K562 (cell line): ENCODE results near the gene GRM5. TPM values are rescaled to one million over a fixed set of nuclear protein-coding genes. Genes with fewer than 3 reads are reported as not detected.
A peak's percentile ranks its signal among the peaks of the same experiment; 100 is the strongest.

Source experiments
- ATF1 ChIP-seq, 2 experiments: fragments of 450-650 bp in 1 of 2; IDR thresholded peaks; 2 replicates each; pipeline ENCODE4 v1.6.1; 2016; ENCODE audit warnings: missing compliant biosample characterization in 1 of 2, missing genetic modification characterization in 1 of 2
- BRCA1 ChIP-seq, 2 experiments: fragments of 450-650 bp in 1 of 2; sonication (generic) in 1 of 2; formaldehyde crosslinking in 1 of 2; IDR thresholded peaks; 2 replicates each; pipeline versions ENCODE4 v1.5.0 to v1.6.1; 2017 to 2020; ENCODE audit warnings: mild to moderate bottlenecking in 1 of 2, missing genetic modification reagents in 1 of 2
- C11orf30 ChIP-seq: fragments of 450-650 bp; IDR thresholded peaks from 2 replicates; pipeline ENCODE4 v1.6.1; 2016; ENCODE audit warnings: low read depth, mild to moderate bottlenecking
- DPF2 ChIP-seq: fragments of 450-650 bp; IDR thresholded peaks from 2 replicates; pipeline ENCODE4 v1.6.1; 2016
- MEIS2 ChIP-seq: fragments of 450-650 bp; IDR thresholded peaks from 2 replicates; pipeline ENCODE4 v1.6.1; 2014; ENCODE audit warnings: mild to moderate bottlenecking; ENCODE audit not compliant: partially characterized antibody
- MYC ChIP-seq, 2 experiments: fragments of 250-450 bp in 1 of 2; sonication (Bioruptor Pico) in 1 of 2; IDR thresholded peaks; 2 replicates each; pipeline versions ENCODE4 v1.5.1 to v1.6.1; 2012 to 2021; ENCODE audit warnings: low read depth in 2 of 2, borderline replicate concordance in 1 of 2, improper control_type of control experiment in 1 of 2, low read length in 1 of 2, mild to moderate bottlenecking in 1 of 2, moderate library complexity in 1 of 2
- NR1H2 ChIP-seq: sonication (generic); formaldehyde crosslinking; IDR thresholded peaks from 2 replicates; pipeline ENCODE4 v1.4.0; 2020; ENCODE audit warnings: mild to moderate bottlenecking, missing genetic modification reagents
- RCOR1 ChIP-seq, 2 experiments: IDR thresholded peaks; 2 replicates each; pipeline ENCODE4 v1.6.1; 2012; ENCODE audit warnings: low read depth in 2 of 2, low read length in 2 of 2, borderline replicate concordance in 1 of 2, improper control_type of control experiment in 1 of 2
- SMARCA4 ChIP-seq: fragments of 450-650 bp; IDR thresholded peaks from 2 replicates; pipeline ENCODE4 v1.6.1; 2016
- SMC3 ChIP-seq: conservative IDR thresholded peaks from 2 replicates; pipeline ENCODE4 v1.6.1; 2011; ENCODE audit warnings: low read depth, low read length, improper control_type of control experiment; ENCODE audit not compliant: insufficient read depth
- TEAD1 ChIP-seq, 2 experiments: fragments of 450-650 bp in 1 of 2; sonication (generic) in 1 of 2; formaldehyde crosslinking; IDR thresholded peaks; 2 replicates each; pipeline versions ENCODE4 v1.4.0 to v1.8.0; 2020 to 2022; ENCODE audit warnings: mild to moderate bottlenecking in 2 of 2, missing genetic modification reagents in 1 of 2
- TEAD4 ChIP-seq, 2 experiments: sonication (generic) in 1 of 2; formaldehyde crosslinking in 1 of 2; IDR thresholded peaks; 2 replicates each; pipeline versions ENCODE4 v1.6.1 to v1.8.0; 2012 to 2022; ENCODE audit warnings: borderline replicate concordance in 1 of 2, inconsistent platforms in 1 of 2, low read length in 1 of 2, mild to moderate bottlenecking in 1 of 2, missing genetic modification reagents in 1 of 2
- ZC3H8 ChIP-seq: fragments of 450-650 bp; IDR thresholded peaks from 2 replicates; pipeline ENCODE4 v1.6.1; 2017
- ZNF212 ChIP-seq: fragments of 450-650 bp; formaldehyde crosslinking; IDR thresholded peaks from 2 replicates; pipeline ENCODE4 v1.4.0; 2020; ENCODE audit warnings: mild to moderate bottlenecking
- ZNF561 ChIP-seq: fragments of 450-650 bp; formaldehyde crosslinking; conservative IDR thresholded peaks from 2 replicates; pipeline ENCODE4 v1.4.0; 2020; ENCODE audit warnings: mild to moderate bottlenecking, moderate library complexity
- ZNF764 ChIP-seq: fragments of 250-450 bp; sonication (Bioruptor Pico); IDR thresholded peaks from 2 replicates; pipeline ENCODE4 v1.4.0; 2020; ENCODE audit warnings: low read depth, mild to moderate bottlenecking, moderate library complexity
- polyA plus RNA-seq, 8 experiments: library from polyadenylated mRNA; depleted of rRNA in 4 of 8; stranded (reverse) in 5 of 8; unstranded in 3 of 8; fragments of >200 nt; fragmentation: Nextera tagmentation in 2 of 8; fragmentation: Illumina TruSeq in 1 of 8; extraction: Ambion mirVana in 2 of 8; extraction: Trizol in 1 of 8; gene quantifications; 2 replicates each; pipeline versions ENCODE4 v1.2.1 to v1.2.3, GENCODE V29; 2011 to 2014; ENCODE audit warnings: inconsistent platforms in 1 of 8, missing spikeins in 1 of 8
- total RNA-seq, 7 experiments: library from RNA; depleted of rRNA in 6 of 7; stranded (reverse); fragments of >200 nt in 6 of 7; fragmentation: Illumina TruSeq in 2 of 7; extraction: Trizol in 2 of 7; gene quantifications; 2 replicates each; pipeline versions ENCODE4 v1.2.1 to v1.2.3, GENCODE V29; 2011 to 2021; ENCODE audit warnings: low replicate concordance in 1 of 7
- TF ChIP-seq, protein P1 (sequence below): sonication (generic); formaldehyde crosslinking; IDR thresholded peaks from 2 replicates; pipeline ENCODE4 v1.8.0; 2022; ENCODE audit warnings: missing genetic modification reagents, mild to moderate bottlenecking, moderate library complexity, borderline replicate concordance
- TF ChIP-seq, protein P2 (sequence below): fragments of 450-650 bp; formaldehyde crosslinking; IDR thresholded peaks from 2 replicates; pipeline ENCODE4 v1.4.0; 2020; ENCODE audit warnings: mild to moderate bottlenecking, moderate library complexity
- TF ChIP-seq, protein P3 (sequence below): sonication (generic); formaldehyde crosslinking; IDR thresholded peaks from 2 replicates; pipeline ENCODE4 v1.8.0; 2022; ENCODE audit warnings: mild to moderate bottlenecking, missing genetic modification reagents

Gene GRM5
- total and polyA plus RNA-seq, 9 of the 15 experiments (the other 6 are each of a cell fraction or from before 2014, with no cell fraction given), result not detected

DNA sequence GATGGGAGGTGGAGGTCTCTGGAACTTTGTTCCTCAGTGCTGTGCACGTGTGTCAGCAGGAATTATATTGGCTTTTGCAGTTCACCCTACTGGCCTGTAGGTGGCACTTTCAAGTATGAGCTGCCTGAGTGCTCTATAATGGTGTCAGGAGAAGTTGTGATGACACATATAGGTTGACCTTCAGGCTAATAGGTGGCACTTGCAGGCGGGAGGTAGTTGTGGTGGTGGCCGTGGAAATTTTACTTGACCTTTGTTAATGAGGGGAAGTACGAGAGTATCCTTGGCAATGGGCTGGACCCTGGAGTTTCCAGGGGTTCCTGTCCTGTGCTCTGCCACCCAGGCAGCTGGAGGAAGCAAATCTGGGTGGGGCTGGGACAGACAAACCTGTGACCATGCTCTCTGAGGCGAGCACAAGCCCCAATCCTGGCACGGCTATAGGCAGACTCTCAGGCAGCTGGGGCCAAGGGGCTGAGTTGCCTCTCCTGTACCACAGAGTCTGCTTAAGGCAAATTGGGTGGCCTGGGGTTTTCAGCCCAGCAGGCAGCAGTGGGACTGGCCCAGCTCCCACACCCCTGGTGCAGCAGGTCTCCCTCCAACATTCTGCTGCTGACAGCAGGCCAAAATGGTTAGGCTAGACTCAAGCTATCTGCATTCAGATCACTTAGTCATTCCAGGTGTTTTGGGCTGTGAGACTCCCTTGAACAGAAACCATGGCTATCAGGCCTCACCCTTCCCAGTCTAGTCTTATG lies 580.7 kb downstream of the GRM5 start (continued):
- TF ChIP-seq, protein P1, sequence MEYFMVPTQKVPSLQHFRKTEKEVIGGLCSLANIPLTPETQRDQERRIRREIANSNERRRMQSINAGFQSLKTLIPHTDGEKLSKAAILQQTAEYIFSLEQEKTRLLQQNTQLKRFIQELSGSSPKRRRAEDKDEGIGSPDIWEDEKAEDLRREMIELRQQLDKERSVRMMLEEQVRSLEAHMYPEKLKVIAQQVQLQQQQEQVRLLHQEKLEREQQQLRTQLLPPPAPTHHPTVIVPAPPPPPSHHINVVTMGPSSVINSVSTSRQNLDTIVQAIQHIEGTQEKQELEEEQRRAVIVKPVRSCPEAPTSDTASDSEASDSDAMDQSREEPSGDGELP (CRISPR knock-in tag), result 0 out of 2 replicates have a peak, but pooled peaks have one; percentile 14
- TF ChIP-seq DPF2 (peak; percentile 33; the same call in 1 of the 2 replicates), ZNF764 (CRISPR knock-in tag) (no peak), TEAD1 (CRISPR knock-in tag; IDR thresholded peaks at IDR 0.05) (0 out of 4 replicates have a peak, but pooled peaks of 1 of the 2 experiments have one; percentile 23), ZC3H8 (no peak), SMARCA4 (peak; percentile 21; the same call in 1 of the 2 replicates), BRCA1 (IDR thresholded peaks at IDR 0.05) (no peak), BRCA1 (CRISPR knock-in tag; IDR thresholded peaks at IDR 0.05) (no peak), C11orf30 (peak; percentile 61), ZNF212 (CRISPR knock-in tag) (no peak), RCOR1 (IDR thresholded peaks at IDR 0.05; ENCODE audit: borderline replicate concordance in 1 of 2, low read depth in 2 of 2, low read length in 2 of 2) (peak in 1 of 2 experiments; percentile 19; a peak in 1 of 4 replicates), SMC3 (peak; percentile 22; the same call in 1 of the 2 replicates), NR1H2 (no peak), ATF1 (CRISPR knock-in tag; IDR thresholded peaks at IDR 0.05) (no peak), ATF1 (tag; IDR thresholded peaks at IDR 0.05) (peak; percentile 61), MEIS2 (peak; percentile 65), TEAD4 (IDR thresholded peaks at IDR 0.05; ENCODE audit: low read length) (peak; percentile 24; the same call in 1 of the 2 replicates), TEAD4 (CRISPR knock-in tag; IDR thresholded peaks at IDR 0.05; ENCODE audit: borderline replicate concordance) (no peak), ZNF561 (no peak), MYC (IDR thresholded peaks at IDR 0.05; ENCODE audit: low read depth, low read length) (peak; percentile 73), MYC (CRISPR knock-in tag; IDR thresholded peaks at IDR 0.05; ENCODE audit: borderline replicate concordance, low read depth) (no peak)
- TF ChIP-seq, protein P2, sequence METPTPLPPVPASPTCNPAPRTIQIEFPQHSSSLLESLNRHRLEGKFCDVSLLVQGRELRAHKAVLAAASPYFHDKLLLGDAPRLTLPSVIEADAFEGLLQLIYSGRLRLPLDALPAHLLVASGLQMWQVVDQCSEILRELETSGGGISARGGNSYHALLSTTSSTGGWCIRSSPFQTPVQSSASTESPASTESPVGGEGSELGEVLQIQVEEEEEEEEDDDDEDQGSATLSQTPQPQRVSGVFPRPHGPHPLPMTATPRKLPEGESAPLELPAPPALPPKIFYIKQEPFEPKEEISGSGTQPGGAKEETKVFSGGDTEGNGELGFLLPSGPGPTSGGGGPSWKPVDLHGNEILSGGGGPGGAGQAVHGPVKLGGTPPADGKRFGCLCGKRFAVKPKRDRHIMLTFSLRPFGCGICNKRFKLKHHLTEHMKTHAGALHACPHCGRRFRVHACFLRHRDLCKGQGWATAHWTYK (CRISPR knock-in tag), result no peak
- TF ChIP-seq, protein P3, sequence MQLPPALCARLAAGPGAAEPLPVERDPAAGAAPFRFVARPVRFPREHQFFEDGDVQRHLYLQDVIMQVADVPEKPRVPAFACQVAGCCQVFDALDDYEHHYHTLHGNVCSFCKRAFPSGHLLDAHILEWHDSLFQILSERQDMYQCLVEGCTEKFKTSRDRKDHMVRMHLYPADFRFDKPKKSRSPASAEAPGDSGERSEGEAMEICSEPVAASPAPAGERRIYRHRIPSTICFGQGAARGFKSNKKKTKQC, result no peak
- TF ChIP-seq, all 486 proteins: peak for 42
